ENCODE results near the gene OR5B12.

GRCh38 chr11:58465690-58466089 lies 23.7 kb upstream of the OR5B12 start:
- TF ChIP-seq CTCF (IDR thresholded peaks at IDR 0.05; ENCODE audit: low read depth, low read length, missing input control) (no peak), SP1 (IDR thresholded peaks at IDR 0.05) (no peak), RXRA (IDR thresholded peaks at IDR 0.05) (no peak), FOXA1 (IDR thresholded peaks at IDR 0.05) (no peak), JUND (IDR thresholded peaks at IDR 0.05) (no peak), MAX (IDR thresholded peaks at IDR 0.05) (no peak), YY1 (IDR thresholded peaks at IDR 0.05) (no peak), ZBTB33 (IDR thresholded peaks at IDR 0.05) (no peak), TAF1 (conservative IDR thresholded peaks at IDR 0.05) (no peak), REST (IDR thresholded peaks at IDR 0.05) (no peak)

Data from liver (tissue), 3 donors.